ENCODE results near the gene SMIM44.

SMIM44 gene

DNA sequence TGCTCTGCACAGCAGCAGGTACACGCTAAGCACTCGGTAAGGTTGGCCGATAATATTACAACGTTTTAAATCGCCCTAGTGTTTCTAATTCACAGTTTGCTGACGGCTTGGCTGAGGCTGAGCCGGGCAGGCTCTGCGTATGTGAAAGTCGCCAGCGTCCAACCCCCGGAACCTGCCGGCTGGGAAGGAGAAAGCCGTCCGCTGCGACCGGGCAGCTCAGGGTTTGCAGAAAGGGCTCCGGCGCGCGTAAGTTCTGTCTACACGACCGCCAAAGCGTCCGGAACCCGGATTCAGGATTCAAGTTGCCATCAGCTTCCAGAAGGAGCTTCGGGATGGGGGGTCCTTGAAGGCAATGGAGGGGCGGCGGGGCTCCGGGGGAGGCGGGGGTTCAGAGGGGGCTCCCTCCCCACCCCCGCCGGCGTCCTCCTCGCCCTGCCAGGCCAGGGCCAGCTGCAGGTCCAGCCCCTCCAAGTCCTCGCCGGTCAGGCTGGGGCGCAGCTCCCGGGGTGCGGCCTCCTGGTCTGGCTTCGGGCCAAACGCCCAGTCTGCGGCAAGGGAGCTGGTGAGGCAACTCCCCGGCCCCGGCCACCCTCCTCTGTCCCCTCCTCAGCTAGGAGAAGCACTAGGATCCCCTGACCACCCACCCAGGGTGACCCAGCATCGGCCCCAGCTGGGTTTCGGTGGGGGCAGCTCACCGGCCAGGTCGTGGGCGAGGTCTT, 575 bp downstream of the SMIM44 start:
- no peaks in the 10 kb centered on the region for H3K27me3 ChIP-seq (ENCODE audit: low read length)
- no peaks in the 10 kb centered on the region for H4K20me1 ChIP-seq (ENCODE audit: low read depth, low read length)
- H2AFZ ChIP-seq (ENCODE audit: low read depth, low read length, severe bottlenecking) = no peak overlapping the region
- no peak overlapping the region for H3K4me2 ChIP-seq (ENCODE audit: low read depth, low read length, poor library complexity, severe bottlenecking)
- H3K9me3 ChIP-seq (ENCODE audit: insufficient read depth, low read length) = no peaks in the 10 kb centered on the region
- H3K36me3 ChIP-seq (ENCODE audit: low read length) = no peaks in the 10 kb centered on the region
- TF ChIP-seq, protein P1, sequence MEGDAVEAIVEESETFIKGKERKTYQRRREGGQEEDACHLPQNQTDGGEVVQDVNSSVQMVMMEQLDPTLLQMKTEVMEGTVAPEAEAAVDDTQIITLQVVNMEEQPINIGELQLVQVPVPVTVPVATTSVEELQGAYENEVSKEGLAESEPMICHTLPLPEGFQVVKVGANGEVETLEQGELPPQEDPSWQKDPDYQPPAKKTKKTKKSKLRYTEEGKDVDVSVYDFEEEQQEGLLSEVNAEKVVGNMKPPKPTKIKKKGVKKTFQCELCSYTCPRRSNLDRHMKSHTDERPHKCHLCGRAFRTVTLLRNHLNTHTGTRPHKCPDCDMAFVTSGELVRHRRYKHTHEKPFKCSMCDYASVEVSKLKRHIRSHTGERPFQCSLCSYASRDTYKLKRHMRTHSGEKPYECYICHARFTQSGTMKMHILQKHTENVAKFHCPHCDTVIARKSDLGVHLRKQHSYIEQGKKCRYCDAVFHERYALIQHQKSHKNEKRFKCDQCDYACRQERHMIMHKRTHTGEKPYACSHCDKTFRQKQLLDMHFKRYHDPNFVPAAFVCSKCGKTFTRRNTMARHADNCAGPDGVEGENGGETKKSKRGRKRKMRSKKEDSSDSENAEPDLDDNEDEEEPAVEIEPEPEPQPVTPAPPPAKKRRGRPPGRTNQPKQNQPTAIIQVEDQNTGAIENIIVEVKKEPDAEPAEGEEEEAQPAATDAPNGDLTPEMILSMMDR (IDR thresholded peaks at IDR 0.05; ENCODE audit: insufficient read depth, low read length, poor library complexity, severe bottlenecking) = no peak
- no peak for TF ChIP-seq EZH2phosphoT487 (conservative IDR thresholded peaks at IDR 0.05; ENCODE audit: low read length)
- H3K9me2 ChIP-seq (replicated peaks; ENCODE audit: insufficient read depth, low read length) = no peaks in the 10 kb centered on the region
- no peak overlapping the region for H3K9ac ChIP-seq (ENCODE audit: low read length)
- H3K27ac ChIP-seq (ENCODE audit: low read depth, low read length) = no peak overlapping the region
- H3K79me2 ChIP-seq (ENCODE audit: insufficient read depth, low read length) = no peaks in the 10 kb centered on the region
- no peak overlapping the region for H3K4me3 ChIP-seq (ENCODE audit: insufficient read depth, low read length, poor library complexity, severe bottlenecking)
- peaks cover 12% of the 10 kb centered on the region for H3F3A ChIP-seq (ENCODE audit: insufficient read depth)

DNA sequence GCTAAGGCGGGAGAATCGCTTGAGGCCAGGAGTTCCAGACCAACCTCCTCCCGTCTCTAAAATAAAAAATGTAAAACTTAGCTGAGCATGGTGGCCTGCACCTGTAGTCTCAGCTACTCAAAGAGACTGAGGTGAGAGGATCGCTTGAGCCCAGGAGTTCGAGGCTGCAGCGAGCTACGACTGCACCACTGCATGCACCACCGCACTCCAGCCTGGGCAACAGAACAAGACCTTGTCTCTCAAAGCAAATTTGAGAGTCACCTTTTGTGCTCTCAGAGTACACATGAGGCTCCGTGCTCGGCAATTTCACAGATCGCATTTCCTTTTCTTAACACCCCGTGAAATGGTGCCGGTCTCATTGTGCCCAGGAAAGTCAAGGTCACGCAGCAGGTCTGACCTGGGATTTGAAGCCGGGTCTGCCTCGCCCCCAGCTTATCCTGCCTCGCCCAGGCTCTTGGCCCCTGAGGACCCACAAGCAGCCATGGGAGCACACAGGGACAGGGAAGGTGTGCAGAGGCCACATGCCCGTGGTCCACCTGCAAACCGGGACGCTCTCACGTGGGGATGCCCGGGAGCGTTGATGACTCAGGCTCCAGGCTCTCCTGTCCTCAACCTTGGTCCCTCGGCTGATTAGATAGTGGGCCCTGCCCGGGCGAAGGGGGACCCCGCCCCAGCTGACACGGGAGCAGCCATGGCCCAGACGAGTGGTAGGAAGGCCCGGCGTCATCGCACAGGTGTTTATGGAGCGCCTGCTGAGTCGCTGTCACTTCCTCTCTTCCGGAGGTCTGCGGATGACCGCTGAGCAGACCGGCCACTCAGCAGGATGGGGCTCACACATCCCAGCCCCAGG, 1.8 kb downstream of the SMIM44 start:
- TF ChIP-seq, protein P1 (IDR thresholded peaks at IDR 0.05; ENCODE audit: insufficient read depth, low read length, poor library complexity, severe bottlenecking) = no peak
- no peak for TF ChIP-seq EZH2phosphoT487 (conservative IDR thresholded peaks at IDR 0.05; ENCODE audit: low read length)
- peak overlapping the region; percentile 30; the same call in 1 of the 2 replicates for H3K9ac ChIP-seq (ENCODE audit: low read length)

DNA sequence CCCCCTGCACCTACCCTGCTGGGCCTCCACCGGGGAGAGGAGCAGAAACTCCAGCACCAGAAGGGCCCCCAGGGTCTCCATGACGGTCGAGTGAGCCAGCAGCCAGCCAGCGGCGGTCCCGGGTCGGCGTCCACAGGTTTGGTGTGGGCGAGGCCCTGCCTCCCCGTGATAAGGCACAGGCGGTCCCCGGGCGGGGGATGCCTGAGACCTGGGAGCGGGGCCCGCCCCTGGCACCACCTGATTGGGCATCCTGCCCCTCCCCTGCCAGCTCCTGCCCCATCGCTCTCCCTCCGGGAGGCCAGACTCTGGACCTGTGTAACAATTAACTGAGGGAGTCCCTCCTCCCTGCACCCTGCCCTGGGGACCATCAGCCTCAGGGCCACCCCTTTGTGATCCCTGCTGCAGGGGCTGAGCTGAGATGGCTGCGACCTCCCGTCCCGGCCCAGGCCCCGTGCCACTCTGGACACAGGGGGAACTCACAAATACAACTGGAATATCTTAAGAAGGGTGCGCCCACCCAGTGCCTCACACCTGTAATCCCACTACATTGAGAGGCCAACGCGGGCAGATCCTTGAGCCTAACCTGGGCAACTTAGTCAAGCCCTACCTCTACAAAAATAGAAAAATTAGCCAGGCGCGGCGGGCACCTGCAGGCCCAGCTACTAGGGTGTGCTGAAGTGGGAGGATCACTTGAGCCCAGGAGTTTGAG, 2.7 kb downstream of the SMIM44 start, which contains the start of gene SMIM24:
TSS of gene SMIM24 (minus strand) at position 143 of the 709 bp plus-strand sequence. CDS start at position 81, 62 bp downstream.
- peaks cover 12% of the 10 kb centered on the region for H3F3A ChIP-seq (ENCODE audit: insufficient read depth)
- H3K9me3 ChIP-seq (ENCODE audit: insufficient read depth, low read length) = no peaks in the 10 kb centered on the region
- H2AFZ ChIP-seq (ENCODE audit: low read depth, low read length, severe bottlenecking) = no peak within 1 kb of the TSS
- H3K9ac ChIP-seq (ENCODE audit: low read length) = peak within 1 kb of the TSS; percentile 30; the same call in 1 of the 2 replicates
- H3K4me2 ChIP-seq (ENCODE audit: low read depth, low read length, poor library complexity, severe bottlenecking) = peak within 1 kb of the TSS; percentile 25
- H4K20me1 ChIP-seq (ENCODE audit: low read depth, low read length) = no peaks in the 10 kb centered on the region
- no peaks in the 10 kb centered on the region for H3K79me2 ChIP-seq (ENCODE audit: insufficient read depth, low read length)
- no peaks in the 10 kb centered on the region for H3K36me3 ChIP-seq (ENCODE audit: low read length)
- H3K4me3 ChIP-seq (ENCODE audit: insufficient read depth, low read length, poor library complexity, severe bottlenecking) = no peak within 1 kb of the TSS
- TF ChIP-seq, protein P1 (IDR thresholded peaks at IDR 0.05; ENCODE audit: insufficient read depth, low read length, poor library complexity, severe bottlenecking) = no peak
- TF ChIP-seq EZH2phosphoT487 (conservative IDR thresholded peaks at IDR 0.05; ENCODE audit: low read length) = no peak
- peak within 1 kb of the TSS; percentile 68 for H3K27ac ChIP-seq (ENCODE audit: low read depth, low read length)
- no peaks in the 10 kb centered on the region for H3K9me2 ChIP-seq (replicated peaks; ENCODE audit: insufficient read depth, low read length)
- no peaks in the 10 kb centered on the region for H3K27me3 ChIP-seq (ENCODE audit: low read length)

More for the DNA sequence above, 1.8 kb downstream of the SMIM44 start:
- Histone ChIP-seq H3F3A (ENCODE audit: insufficient read depth) (peaks cover 12% of the 10 kb centered on the region), H3K4me3 (ENCODE audit: insufficient read depth, low read length, poor library complexity, severe bottlenecking) (no peak overlapping the region), H4K20me1 (ENCODE audit: low read depth, low read length) (no peaks in the 10 kb centered on the region), H3K36me3 (ENCODE audit: low read length) (no peaks in the 10 kb centered on the region), H3K27ac (ENCODE audit: low read depth, low read length) (peak overlapping the region; percentile 68), H3K4me2 (ENCODE audit: low read depth, low read length, poor library complexity, severe bottlenecking) (peak overlapping the region; percentile 25), H3K79me2 (ENCODE audit: insufficient read depth, low read length) (no peaks in the 10 kb centered on the region), H3K27me3 (ENCODE audit: low read length) (no peaks in the 10 kb centered on the region), H3K9me2 (replicated peaks; ENCODE audit: insufficient read depth, low read length) (no peaks in the 10 kb centered on the region), H2AFZ (ENCODE audit: low read depth, low read length, severe bottlenecking) (no peak overlapping the region), H3K9me3 (ENCODE audit: insufficient read depth, low read length) (no peaks in the 10 kb centered on the region)
